ENCODE measurements around the gene CLEC14A.

GRCh38 chr14:38280081-38280480 is 24.2 kb upstream of the CLEC14A start:
- TF ChIP-seq TAF1 (IDR thresholded peaks at IDR 0.05; ENCODE audit: low read depth, low read length) = no peak
- TF ChIP-seq POLR2A (IDR thresholded peaks at IDR 0.05; ENCODE audit: low read depth, low read length) = no peak
- TF ChIP-seq POLR2AphosphoS5 (IDR thresholded peaks at IDR 0.05; ENCODE audit: low read depth, low read length) = no peak
- no peak for TF ChIP-seq SPI1 (IDR thresholded peaks at IDR 0.05; ENCODE audit: low read depth, low read length)
- no peak for TF ChIP-seq POU2F2 (IDR thresholded peaks at IDR 0.05; ENCODE audit: low read depth, low read length)
- TF ChIP-seq PAX5 (IDR thresholded peaks at IDR 0.05; ENCODE audit: insufficient read depth, low read length, severe bottlenecking) = no peak
